Measurements from ENCODE around the gene NNMT.

NNMT gene

GRCh38 chr11:114307524-114308203 is 11.5 kb downstream of the NNMT start:
- DNase-seq (ENCODE audit: low read depth) = peak; percentile 88
- peak overlapping the region; percentile 9 for H3K4me3 ChIP-seq (ENCODE audit: low read depth, low read length)
- TF ChIP-seq CTCF (conservative IDR thresholded peaks at IDR 0.05; ENCODE audit: low read depth, low read length) = no peak

GRCh38 chr11:114308689-114309089 is 12.5 kb downstream of the NNMT start:
- no peak overlapping the region for H3K4me3 ChIP-seq (ENCODE audit: low read depth, low read length)
- TF ChIP-seq CTCF (conservative IDR thresholded peaks at IDR 0.05; ENCODE audit: low read depth, low read length) = no peak
- peak; percentile 81 for DNase-seq (ENCODE audit: low read depth)

DNA sequence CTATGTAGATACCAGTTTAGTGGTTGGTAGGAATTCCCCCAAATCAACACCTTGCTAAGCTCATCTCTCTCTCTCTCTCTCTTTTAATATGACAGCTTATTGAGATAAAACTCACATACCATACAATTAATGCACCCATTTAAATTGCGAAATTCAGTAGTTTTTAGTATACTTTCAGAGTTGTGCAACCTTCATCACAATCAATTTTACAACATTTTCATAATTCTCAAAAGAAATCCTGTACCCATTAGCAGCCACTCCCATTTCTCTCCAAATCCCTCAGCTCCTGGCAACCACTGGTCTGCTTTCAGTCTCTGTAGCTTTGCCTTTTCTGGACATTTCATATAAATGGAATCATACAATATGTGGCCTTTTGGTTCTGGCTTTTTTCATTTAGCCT is 13.3 kb downstream of the NNMT start:
- no peak overlapping the region for H3K4me3 ChIP-seq (ENCODE audit: low read depth, low read length)
- TF ChIP-seq CTCF (conservative IDR thresholded peaks at IDR 0.05; ENCODE audit: low read depth, low read length) = no peak
- DNase-seq (ENCODE audit: low read depth) = no peak

DNA sequence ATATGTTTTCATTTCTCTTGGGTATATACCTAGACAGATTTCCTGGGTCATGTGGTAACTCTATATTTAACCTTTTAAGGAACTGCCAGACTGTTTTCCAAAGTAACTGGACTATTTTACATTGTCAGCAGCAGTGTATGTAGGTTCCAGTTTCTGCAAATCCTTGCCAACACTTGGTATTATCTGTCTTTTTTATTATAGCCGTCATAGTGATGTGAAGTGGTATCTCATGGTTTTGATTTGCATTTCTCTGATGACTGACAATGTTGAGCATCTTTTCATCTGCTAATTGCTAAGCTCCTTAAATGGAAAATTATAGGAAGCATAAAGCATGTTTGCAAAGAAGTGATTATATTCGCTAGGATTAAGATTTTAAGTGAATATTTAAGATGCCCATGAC is 13.9 kb downstream of the NNMT start:
- DNase-seq (ENCODE audit: low read depth) = no peak
- H3K4me3 ChIP-seq (ENCODE audit: low read depth, low read length) = no peak overlapping the region
- TF ChIP-seq CTCF (conservative IDR thresholded peaks at IDR 0.05; ENCODE audit: low read depth, low read length) = no peak

DNA sequence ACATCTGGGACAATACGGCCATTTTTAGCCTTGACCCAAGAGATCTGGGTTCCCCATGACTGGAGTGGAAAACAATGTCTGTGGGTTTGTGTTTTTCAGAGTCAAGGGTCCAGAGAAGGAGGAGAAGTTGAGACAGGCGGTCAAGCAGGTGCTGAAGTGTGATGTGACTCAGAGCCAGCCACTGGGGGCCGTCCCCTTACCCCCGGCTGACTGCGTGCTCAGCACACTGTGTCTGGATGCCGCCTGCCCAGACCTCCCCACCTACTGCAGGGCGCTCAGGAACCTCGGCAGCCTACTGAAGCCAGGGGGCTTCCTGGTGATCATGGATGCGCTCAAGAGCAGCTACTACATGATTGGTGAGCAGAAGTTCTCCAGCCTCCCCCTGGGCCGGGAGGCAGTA is 15.7 kb downstream of the NNMT start:
- no peak for TF ChIP-seq CTCF (conservative IDR thresholded peaks at IDR 0.05; ENCODE audit: low read depth, low read length)
- no peak for DNase-seq (ENCODE audit: low read depth)
- H3K4me3 ChIP-seq (ENCODE audit: low read depth, low read length) = no peak overlapping the region

GRCh38 chr11:114314096-114314495 is 17.9 kb downstream of the NNMT start:
- no peak for TF ChIP-seq CTCF (conservative IDR thresholded peaks at IDR 0.05; ENCODE audit: low read depth, low read length)
- no peak for DNase-seq (ENCODE audit: low read depth)
- no peak overlapping the region for H3K4me3 ChIP-seq (ENCODE audit: low read depth, low read length)

DNA sequence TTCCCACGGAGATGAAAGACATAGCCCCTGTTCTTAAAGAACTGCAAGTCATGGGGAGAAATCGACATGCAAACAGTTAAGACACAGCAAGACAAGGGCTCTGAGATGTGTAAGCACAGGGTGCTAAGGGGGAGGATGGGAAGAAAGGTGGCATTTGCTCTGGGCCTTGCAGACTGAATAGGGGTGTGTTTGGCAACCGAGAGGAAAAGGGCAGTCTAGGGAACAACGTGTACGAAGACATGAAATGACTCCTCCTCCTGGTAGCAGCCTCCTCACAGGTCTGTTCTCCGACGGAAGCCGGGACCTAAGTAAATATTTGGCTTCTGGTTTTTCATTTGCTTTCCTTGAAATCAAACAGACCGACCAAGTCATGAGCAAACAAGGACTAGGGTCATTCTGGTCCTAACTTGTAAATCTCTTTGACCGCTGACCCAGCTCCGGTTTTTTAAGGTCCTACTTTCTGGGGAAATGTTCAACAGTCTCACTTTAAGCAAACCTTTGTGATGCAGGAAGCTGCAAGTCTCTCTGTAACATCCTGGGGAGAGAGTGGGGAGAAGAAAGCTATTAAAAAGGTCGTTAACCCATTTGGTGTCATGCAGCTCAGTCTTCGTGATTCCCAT is 19.7 kb downstream of the NNMT start:
- peak; percentile 68 for DNase-seq (ENCODE audit: low read depth)
- no peak overlapping the region for H3K4me3 ChIP-seq (ENCODE audit: low read depth, low read length)
- TF ChIP-seq CTCF (conservative IDR thresholded peaks at IDR 0.05; ENCODE audit: low read depth, low read length) = peak; percentile 8
